Measurements from ENCODE around the gene ZCCHC14. TPM values are rescaled to one million over a fixed set of nuclear protein-coding genes. Genes with fewer than 3 reads are reported as not detected.

ZCCHC14 gene
- total and polyA plus RNA-seq, 2 experiments from 2014 or later, result 7.9 to 23.2 TPM

DNA sequence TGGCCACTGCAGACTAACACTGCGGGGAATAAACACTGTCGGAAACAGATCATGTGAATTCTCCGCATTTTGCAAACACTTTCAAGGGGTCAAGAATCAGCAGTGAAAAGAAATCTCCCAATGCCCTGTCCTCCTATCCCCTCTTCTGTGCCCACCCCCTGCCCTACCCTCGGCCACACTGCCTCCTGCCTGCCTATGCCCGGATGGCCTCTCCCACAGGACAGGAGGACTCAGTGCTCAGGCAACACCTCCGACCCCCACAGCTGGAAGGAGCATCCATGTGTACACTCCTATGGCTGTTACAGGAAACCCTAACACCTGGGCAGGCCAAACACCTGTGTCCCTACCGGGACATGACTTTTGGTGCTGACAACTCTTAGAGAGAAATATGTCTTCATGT is 133.7 kb downstream of the ZCCHC14 start:
- Histone ChIP-seq H3K4me3 (no peak overlapping the region), H3K9me3 (ENCODE audit: low read depth) (no peaks in the 10 kb centered on the region), H3K27ac (no peak overlapping the region), H3K27me3 (no peaks in the 10 kb centered on the region), H3K4me1 (ENCODE audit: low read depth) (peaks cover 24% of the 10 kb centered on the region), H3K36me3 (peaks cover 3% of the 10 kb centered on the region)
- TF ChIP-seq CTCF (IDR thresholded peaks at IDR 0.05; ENCODE audit: low read depth, low read length), result no peak
- DNase-seq (ENCODE audit: low read depth in 1 of 2, low spot score in 1 of 2), result no peak

DNA sequence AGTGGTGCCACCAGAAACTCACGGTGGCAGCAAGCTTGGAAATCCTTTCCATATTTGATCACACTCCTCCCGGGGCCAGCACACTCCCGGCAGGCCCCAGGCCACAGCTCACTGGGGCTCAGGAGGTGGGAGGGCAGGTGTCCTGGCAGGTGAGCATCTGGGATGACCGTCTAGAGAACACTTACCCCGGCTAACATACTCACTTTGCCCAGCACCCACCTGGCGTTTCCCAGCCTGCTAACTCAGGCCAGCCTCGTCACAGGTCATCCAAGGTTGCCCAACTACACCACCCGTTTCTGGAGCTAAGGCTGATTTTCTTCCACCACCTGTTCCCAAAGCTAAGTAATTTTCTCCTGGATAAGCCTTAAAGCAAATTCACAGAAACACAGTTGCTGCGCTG is 134.1 kb downstream of the ZCCHC14 start:
- no peak for DNase-seq (ENCODE audit: low read depth in 1 of 2, low spot score in 1 of 2)
- Histone ChIP-seq H3K4me3 (no peak overlapping the region), H3K4me1 (ENCODE audit: low read depth) (peaks cover 20% of the 10 kb centered on the region), H3K9me3 (ENCODE audit: low read depth) (no peaks in the 10 kb centered on the region), H3K27ac (no peak overlapping the region), H3K27me3 (no peaks in the 10 kb centered on the region), H3K36me3 (peaks cover 3% of the 10 kb centered on the region)
- TF ChIP-seq CTCF (IDR thresholded peaks at IDR 0.05; ENCODE audit: low read depth, low read length), result no peak

GRCh38 chr16:87358250-87358649 is 134.6 kb downstream of the ZCCHC14 start:
- no peak for TF ChIP-seq CTCF (IDR thresholded peaks at IDR 0.05; ENCODE audit: low read depth, low read length)
- Histone ChIP-seq H3K36me3 (peaks cover 3% of the 10 kb centered on the region), H3K27ac (no peak overlapping the region), H3K9me3 (ENCODE audit: low read depth) (no peaks in the 10 kb centered on the region), H3K27me3 (no peaks in the 10 kb centered on the region), H3K4me1 (ENCODE audit: low read depth) (peaks cover 16% of the 10 kb centered on the region), H3K4me3 (no peak overlapping the region)
- DNase-seq (ENCODE audit: low read depth in 1 of 2, low spot score in 1 of 2), result no peak

- Histone ChIP-seq H3K4me1 (ENCODE audit: low read depth) (peaks cover 23% of the 10 kb centered on the region), H3K9me3 (ENCODE audit: low read depth) (no peaks in the 10 kb centered on the region), H3K36me3 (peaks cover 3% of the 10 kb centered on the region), H3K4me3 (no peak overlapping the region), H3K27ac (no peak overlapping the region), H3K27me3 (no peaks in the 10 kb centered on the region)
- no peak for DNase-seq (ENCODE audit: low read depth in 1 of 2, low spot score in 1 of 2)
- no peak for TF ChIP-seq CTCF (IDR thresholded peaks at IDR 0.05; ENCODE audit: low read depth, low read length)
Measured at GRCh38 chr16:87356491-87356853, 136.4 kb downstream of the ZCCHC14 start.

Other genes starting within 250 kb of the ZCCHC14 start
- 6.1 and 8.6 TPM in 2 replicates for gene C16orf95, start 175.6 kb downstream of the ZCCHC14 start, total RNA-seq
- gene C16orf95, start 175.6 kb downstream of the ZCCHC14 start, polyA plus RNA-seq, result 8.5 and 15.6 TPM in 2 replicates
- 17.4 and 26.1 TPM in 2 replicates for gene FBXO31, start 109.2 kb downstream of the ZCCHC14 start, total RNA-seq
- 15.4 and 31.2 TPM in 2 replicates for gene FBXO31, start 109.2 kb downstream of the ZCCHC14 start, polyA plus RNA-seq
- 34.6 and 37.7 TPM in 2 replicates for gene MAP1LC3B, start 100.7 kb downstream of the ZCCHC14 start, total RNA-seq
- 128 and 164 TPM in 2 replicates for gene MAP1LC3B, start 100.7 kb downstream of the ZCCHC14 start, polyA plus RNA-seq
- 33.9 and 39.3 TPM in 2 replicates for gene JPH3, start 109.5 kb upstream of the ZCCHC14 start, total RNA-seq
- gene JPH3, start 109.5 kb upstream of the ZCCHC14 start, polyA plus RNA-seq, result 8.0 and 15.5 TPM in 2 replicates